ENCODE data around the gene POLR2A. TPM values are rescaled to one million over a fixed set of nuclear protein-coding genes. Genes with fewer than 3 reads are reported as not detected.

The POLR2A gene
- total and polyA plus RNA-seq, 10 of the 15 experiments (the other 5 are each of a cell fraction or from before 2014, with no cell fraction given), result 1.7 to 121 (median 33.4) TPM

DNA sequence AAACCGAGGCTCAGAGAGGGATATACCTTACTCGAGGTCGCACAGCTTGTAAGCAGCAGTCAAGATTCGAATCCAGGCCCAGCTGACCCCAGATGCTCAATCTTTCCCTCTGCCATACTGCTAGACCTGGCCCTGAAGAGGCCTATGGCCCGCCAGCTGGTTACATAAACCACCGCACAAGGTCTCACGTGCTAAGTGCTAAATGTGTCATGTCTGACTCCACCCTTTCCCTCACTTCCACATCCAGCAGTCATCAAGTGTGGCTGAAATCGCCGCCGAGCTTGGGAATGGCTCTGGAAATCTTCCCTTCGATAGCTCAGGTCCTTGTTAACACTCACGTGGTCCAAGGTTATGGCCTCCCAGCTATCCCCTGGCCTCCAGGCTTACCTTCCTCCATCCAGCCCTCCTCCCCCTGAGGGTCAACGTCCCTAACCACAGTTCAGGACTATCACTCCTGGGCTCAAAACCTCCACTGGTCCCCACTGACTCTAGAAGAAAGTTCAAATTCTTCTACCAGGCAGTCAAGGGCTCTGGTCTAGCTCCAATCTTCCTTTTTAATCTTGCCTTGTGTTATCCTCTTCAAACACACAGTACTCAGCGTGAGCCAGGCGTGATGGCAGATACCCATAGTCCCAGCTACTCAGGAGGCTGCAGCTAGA is 8.3 kb upstream of the POLR2A start (continued):
- TF ChIP-seq IRF3 (IDR thresholded peaks at IDR 0.05) (no peak), EZH2 (IDR thresholded peaks at IDR 0.05; ENCODE audit: borderline replicate concordance, control insufficient read depth, low read depth, low read length) (no peak), NFIC (IDR thresholded peaks at IDR 0.05; ENCODE audit: low read depth, low read length) (no peak), MTA3 (IDR thresholded peaks at IDR 0.05; ENCODE audit: borderline replicate concordance, low read length) (no peak), TARDBP (IDR thresholded peaks at IDR 0.05; ENCODE audit: borderline replicate concordance) (no peak)
- TF ChIP-seq, protein P1, sequence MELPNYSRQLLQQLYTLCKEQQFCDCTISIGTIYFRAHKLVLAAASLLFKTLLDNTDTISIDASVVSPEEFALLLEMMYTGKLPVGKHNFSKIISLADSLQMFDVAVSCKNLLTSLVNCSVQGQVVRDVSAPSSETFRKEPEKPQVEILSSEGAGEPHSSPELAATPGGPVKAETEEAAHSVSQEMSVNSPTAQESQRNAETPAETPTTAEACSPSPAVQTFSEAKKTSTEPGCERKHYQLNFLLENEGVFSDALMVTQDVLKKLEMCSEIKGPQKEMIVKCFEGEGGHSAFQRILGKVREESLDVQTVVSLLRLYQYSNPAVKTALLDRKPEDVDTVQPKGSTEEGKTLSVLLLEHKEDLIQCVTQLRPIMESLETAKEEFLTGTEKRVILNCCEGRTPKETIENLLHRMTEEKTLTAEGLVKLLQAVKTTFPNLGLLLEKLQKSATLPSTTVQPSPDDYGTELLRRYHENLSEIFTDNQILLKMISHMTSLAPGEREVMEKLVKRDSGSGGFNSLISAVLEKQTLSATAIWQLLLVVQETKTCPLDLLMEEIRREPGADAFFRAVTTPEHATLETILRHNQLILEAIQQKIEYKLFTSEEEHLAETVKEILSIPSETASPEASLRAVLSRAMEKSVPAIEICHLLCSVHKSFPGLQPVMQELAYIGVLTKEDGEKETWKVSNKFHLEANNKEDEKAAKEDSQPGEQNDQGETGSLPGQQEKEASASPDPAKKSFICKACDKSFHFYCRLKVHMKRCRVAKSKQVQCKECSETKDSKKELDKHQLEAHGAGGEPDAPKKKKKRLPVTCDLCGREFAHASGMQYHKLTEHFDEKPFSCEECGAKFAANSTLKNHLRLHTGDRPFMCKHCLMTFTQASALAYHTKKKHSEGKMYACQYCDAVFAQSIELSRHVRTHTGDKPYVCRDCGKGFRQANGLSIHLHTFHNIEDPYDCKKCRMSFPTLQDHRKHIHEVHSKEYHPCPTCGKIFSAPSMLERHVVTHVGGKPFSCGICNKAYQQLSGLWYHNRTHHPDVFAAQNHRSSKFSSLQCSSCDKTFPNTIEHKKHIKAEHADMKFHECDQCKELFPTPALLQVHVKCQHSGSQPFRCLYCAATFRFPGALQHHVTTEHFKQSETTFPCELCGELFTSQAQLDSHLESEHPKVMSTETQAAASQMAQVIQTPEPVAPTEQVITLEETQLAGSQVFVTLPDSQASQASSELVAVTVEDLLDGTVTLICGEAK (IDR thresholded peaks at IDR 0.05; ENCODE audit: borderline replicate concordance), result no peak

All from GM12878 (cell line).